NB4 (cell line): ENCODE results near the gene SLC26A8.

Source experiments
- CTCF ChIP-seq: IDR thresholded peaks from one replicate; pipeline ENCODE4 v1.5.1; 2012; ENCODE audit warnings: low read depth, low read length
- MYC ChIP-seq: IDR thresholded peaks from 2 replicates; pipeline ENCODE4 v1.6.1; 2011; ENCODE audit warnings: low read depth, low read length
- POLR2A ChIP-seq: IDR thresholded peaks from 2 replicates; pipeline ENCODE4 v1.6.1; 2011; ENCODE audit warnings: mild to moderate bottlenecking; ENCODE audit not compliant: insufficient read length; ENCODE audit errors: extremely low read depth

GRCh38 chr6:36050947-36051710 is 26.7 kb upstream of the SLC26A8 start:
- TF ChIP-seq CTCF, result no peak
- TF ChIP-seq POLR2A, result no peak
- no peak for TF ChIP-seq MYC
